HG02840 (cell line): ENCODE data around the gene RECK.
"Not testable (repeated sequence)": the region's sequence is repeated elsewhere in the genome, so short reads cannot be mapped to it uniquely, and the experiment has no call there.

ENCODE experiments used
- ATAC-seq: cut with Tn5 transposase; IDR thresholded peaks from one replicate; pipeline ENCODE4 v1.9.1; 2021; ENCODE audit warnings: mild to moderate bottlenecking, moderate library complexity, moderate number of reproducible peaks; ENCODE audit not compliant: unreplicated experiment, low FRiP score

The RECK gene

GRCh38 chr9:36150574-36151315 is 114.0 kb downstream of the RECK start:
- no peak for ATAC-seq

DNA sequence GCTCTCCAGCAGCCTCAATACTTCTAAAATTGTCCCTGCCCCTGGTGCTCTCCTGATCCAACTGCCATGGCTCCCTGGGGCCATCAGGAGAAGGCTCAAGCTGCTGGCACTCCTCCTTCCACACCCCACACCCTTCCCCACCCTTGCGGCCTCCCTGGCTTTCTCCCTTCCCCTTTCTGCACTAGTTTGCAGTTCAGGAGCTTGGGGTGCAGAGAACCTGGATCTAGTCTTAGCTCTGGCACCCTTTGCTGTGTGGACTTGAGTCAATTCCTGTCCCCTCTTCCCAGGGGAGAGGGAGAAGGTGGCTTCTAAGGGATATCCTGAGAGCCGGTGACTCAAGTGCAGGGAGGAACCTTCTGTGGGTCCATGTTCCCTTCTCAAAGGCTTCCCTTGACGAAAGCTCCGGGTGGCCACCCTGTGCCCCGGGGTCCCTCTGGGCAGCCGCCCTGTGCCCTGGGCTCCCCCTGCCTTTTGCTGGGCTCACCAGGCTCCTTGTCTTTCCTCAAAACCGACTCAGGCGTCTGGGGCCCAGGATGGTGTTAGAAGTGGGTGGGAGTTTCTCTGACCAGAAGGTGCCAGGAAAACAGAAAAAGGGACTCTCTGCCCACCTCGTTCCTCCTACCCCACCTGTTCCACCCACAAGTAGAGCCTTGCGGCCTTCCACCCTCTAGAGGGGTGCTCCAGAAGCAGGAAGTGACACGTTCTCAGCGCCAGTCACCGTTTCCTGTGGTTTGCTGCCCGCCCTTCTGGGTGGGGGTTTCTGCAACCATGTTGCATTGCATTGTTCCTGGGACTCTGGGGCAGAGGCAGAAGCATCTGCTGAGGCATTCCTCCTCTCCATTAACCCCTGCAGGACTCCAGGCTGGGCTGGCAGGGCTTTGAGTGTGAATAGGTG is 114.8 kb downstream of the RECK start:
- peak; percentile 85 for ATAC-seq

DNA sequence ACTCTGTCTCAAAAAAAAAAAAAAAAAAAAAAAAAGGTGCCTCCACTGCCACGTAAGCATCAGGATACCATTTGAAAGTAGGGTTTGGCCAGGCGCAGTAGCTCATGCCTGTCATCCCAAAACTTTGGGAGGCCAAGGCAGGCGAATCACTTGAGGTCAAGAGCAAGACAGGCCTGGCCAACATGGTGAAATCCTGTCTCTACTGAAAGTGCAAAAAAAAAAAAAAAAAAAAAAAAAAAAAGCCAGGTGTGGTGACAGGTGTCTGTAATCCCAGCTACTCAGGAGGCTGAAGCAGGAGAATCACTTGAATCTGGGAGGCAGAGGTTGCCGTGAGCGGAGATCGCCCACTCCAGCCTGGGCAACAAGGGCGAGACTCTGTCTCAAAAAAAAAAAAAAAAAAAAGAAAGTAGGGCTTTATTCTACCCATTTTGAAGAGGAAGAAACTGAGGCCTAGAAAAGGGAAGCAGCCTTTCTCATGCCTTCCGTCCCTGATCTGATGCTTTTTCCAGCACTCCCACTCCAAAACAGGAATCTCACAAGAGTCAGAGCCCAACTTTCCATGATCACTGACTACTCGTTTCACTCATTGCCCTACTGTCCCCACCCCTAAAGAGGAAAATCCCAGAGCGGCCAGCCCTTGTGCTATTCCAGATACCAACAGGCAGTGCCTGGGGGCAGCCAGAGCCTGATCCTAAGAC is 116.2 kb downstream of the RECK start:
- no peak for ATAC-seq

GRCh38 chr9:36153746-36154145 is 117.0 kb downstream of the RECK start:
- ATAC-seq = no peak

- no peak for ATAC-seq
Measured at GRCh38 chr9:36154331-36154952, 117.7 kb downstream of the RECK start.

DNA sequence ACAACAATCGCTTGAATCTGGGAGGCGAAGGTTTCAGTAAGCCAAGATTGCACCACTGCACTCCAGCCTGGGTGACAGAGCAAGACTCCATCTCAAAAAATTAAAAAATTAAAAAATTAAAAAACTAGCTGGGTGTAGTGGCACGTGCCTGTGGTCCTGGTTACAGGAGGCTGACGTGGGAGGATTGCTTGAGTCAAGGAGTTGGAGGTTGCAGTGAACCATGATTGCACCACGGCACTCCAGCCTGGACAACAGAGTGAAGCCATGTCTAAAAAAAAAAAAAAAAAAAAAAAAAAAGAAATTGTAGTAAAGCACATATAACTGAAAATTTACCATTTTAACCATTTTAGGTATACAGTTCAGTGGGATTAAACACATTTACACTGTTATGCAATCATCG is 119.4 kb downstream of the RECK start:
- ATAC-seq = no peak

- no peak for ATAC-seq
Measured at GRCh38 chr9:36158122-36158521, 121.4 kb downstream of the RECK start.

DNA sequence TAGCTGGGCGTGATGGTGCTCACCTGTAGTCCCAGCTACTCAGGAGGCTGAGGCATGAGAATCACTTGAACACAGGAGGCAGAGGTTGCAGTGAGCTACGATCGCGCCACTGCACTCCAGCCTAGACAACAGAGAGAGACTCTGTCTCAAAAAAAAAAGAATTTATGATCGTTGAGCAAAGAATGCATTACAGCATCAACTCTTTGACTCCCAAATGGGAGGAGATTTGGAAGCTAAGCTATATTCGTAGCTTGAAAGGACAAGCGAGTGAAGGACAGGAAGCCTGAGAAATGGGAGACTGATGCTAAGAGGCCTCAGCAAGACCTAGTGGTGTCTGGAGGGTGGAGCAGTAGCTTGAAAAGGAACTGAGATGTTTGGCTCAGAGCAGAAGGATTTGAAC is 122.2 kb downstream of the RECK start:
- no peak for ATAC-seq

DNA sequence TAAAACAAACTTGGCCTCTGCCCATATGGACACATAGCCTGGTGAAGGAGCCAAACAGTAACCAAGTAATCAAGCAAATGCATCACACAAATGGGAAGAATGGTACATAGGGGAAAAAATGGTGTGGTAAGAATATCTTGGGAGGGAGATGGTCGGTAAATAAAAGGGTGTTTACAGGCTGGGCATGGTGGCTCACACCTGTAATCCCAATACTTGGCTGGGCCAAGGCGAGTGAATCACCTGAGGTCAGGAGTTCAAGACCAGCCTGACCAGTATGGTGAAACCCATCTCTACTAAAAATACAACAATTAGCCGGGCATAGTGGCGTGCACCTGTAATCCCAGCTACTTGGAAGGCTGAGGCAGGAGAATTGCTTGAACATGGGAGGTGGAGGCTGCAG is 122.8 kb downstream of the RECK start:
- not testable (repeated sequence) for ATAC-seq

DNA sequence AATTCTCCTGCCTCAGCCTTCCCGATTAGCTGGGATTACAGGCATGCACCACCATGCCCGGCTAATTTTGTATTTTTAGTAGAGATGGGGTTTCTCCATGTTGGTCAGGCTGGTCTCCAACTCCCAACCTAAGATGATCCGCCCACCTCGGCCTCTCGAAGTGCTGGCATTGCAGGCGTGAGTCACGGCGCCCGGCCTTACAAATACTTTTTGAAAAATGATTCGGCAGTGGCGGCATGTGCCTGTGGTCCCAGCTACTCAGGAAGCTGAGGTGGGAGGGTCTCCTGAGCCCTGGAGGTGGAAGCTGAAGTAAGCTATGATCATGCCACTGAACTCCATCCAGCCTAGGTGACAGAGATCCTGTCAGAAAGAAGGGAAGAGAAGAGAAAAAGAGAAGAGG is 123.4 kb downstream of the RECK start:
- ATAC-seq = not testable (repeated sequence)

DNA sequence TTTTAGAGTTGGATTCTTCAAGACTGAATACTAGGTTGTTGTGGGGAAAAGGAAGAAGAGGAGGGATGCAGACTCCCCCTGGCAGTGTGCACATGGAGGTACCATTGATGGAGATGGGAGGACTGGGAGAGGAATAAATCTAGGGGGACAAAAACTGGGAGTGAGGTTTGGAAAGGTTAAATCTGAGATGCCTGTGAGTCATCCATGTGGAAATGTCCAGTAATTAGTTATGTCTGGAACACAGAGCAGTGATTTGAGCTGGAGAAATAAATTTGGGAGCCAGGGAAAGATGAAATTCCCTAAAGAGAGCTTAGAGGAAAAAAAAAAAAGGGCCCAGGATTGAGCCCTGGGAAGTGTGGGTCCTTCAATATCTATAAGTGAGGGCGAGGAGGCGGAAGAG is 124.5 kb downstream of the RECK start:
- no peak for ATAC-seq

GRCh38 chr9:36162211-36162738 is 125.6 kb downstream of the RECK start:
- ATAC-seq = no peak

GRCh38 chr9:36163049-36163785 is 126.5 kb downstream of the RECK start:
- no peak for ATAC-seq

GRCh38 chr9:36163786-36164170 is 127.1 kb downstream of the RECK start:
- ATAC-seq = no peak

GRCh38 chr9:36164372-36164771 is 127.7 kb downstream of the RECK start:
- ATAC-seq = no peak

- ATAC-seq = no peak
Measured at GRCh38 chr9:36164989-36165388, 128.3 kb downstream of the RECK start.

DNA sequence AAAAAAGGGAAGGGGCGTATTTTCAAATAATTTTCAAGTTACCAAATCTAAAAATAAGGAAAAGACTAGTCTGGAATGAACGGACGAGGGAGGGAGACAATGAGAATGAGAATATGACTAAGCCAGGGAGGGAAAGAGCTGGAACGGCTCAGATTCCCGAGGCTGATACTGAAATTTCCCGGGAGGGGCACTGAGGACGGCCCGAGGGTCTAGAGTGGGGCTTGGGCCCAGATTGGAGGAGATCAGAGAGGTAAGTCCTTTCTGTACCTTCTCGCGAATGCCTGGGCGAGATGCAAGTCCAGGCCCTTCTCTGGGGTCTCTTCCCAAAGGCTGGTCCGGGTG is 129.1 kb downstream of the RECK start:
- ATAC-seq = no peak

DNA sequence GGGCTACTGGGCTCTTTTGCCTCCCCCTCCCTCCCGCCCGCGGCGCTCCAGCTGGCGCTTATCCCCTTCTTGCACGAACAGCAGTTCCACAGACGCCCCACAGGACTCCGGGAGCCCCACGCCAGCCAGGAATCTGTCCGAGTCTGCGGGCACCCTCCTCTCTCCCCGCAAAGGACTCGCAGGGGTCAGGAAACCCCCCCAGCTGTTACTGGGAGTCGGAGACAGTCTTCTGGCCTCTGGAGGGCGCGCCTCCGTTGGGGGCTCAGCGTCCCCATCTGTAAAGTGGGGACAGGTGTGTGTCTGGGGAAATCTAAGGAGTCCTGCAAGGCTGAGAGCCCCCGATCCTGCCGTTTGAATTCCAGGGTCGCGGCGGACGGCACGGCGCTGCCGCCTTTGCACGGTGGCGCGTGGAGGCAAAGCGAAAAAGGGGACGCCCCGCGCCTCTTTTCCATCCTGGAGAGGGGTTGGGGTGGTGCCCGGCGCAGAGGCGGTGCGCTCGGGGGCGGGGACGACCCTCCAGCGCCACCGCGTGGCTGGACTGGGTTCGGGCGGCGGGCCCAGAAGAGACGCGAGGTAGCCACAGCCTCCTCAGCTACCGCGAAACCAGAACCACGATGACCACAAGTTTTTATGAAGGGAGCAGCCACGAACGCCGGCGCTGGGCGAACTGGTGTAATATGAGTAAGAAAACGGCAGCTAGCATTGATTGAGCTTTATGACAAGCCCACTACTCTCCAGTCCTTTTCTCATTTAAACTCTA is 129.6 kb downstream of the RECK start:
- ATAC-seq = peak; percentile 78

- ATAC-seq = no peak
Measured at GRCh38 chr9:36169166-36169565, 132.5 kb downstream of the RECK start, which contains the start of gene CCIN. Gene CCIN, plus strand, starts transcription at chr9:36169388. Its CDS starts 115 bp downstream, at chr9:36169503.
